HepG2 (cell line): ENCODE measurements around the gene PLAAT3. TPM values are rescaled to one million over a fixed set of nuclear protein-coding genes. Genes with fewer than 3 reads are reported as not detected.

Experiments used
- ATAC-seq: fragments of 200-7000 bp; cut with Tn5 transposase; 3 replicates; pipeline ENCODE4 v1.9.1; 2020; ENCODE audit warnings: mild to moderate bottlenecking, moderate library complexity
- BruUV-seq: library from RNA; stranded (reverse); fragments of 400-500 nt; replicated peaks from 2 replicates; lab custom pipeline; 2021; lab: Mats Ljungman, UMichigan
- CTCF ChIA-PET: fragments of 300-600 bp; formaldehyde crosslinking; extraction: SDS; loops from one replicate; lab custom pipeline; 2021; ENCODE audit warnings: low total read pairs, inconsistent platforms, low intra/inter-chr PET ratio; lab: Yijun Ruan, JAX
- POLR2A ChIA-PET: fragments of 350-600 bp; sonication (Branson Sonifier 250); formaldehyde crosslinking; loops from one replicate; lab custom pipeline; 2020; ENCODE audit warnings: antibody characterized with exemption, inconsistent platforms; lab: Yijun Ruan, JAX
- DNase-seq: peaks from one replicate; pipeline ENCODE4 v3.0.0-alpha.2; 2015; ENCODE audit warnings: low spot score
- FAIRE-seq: peaks from 3 replicates; lab custom pipeline; 2011; peaks lifted over from hg19 to GRCh38; lab: Jason Lieb, UNC
- H2AFZ ChIP-seq: one replicate; pipeline ENCODE4 v1.6.1; 2011; ENCODE audit warnings: low read length, inconsistent platforms
- H3K27ac ChIP-seq: fragments of 300-600 bp; 3 replicates; pipeline ENCODE4 v1.8.0; 2011; ENCODE audit warnings: mixed run types, mild to moderate bottlenecking, mixed read lengths, low read length, inconsistent platforms; ENCODE audit not compliant: insufficient read depth; ENCODE audit errors: extremely low read length
- H3K27me3 ChIP-seq, 2 experiments: fragments of 200-600 bp in 1 of 2; 2 replicates in 1 of 2; 3 replicates in 1 of 2; pipeline versions ENCODE4 v1.6.0 to v1.8.0; 2011; ENCODE audit warnings: low read length in 2 of 2, mild to moderate bottlenecking in 2 of 2, moderate library complexity in 2 of 2, inconsistent platforms in 1 of 2; ENCODE audit not compliant: insufficient read depth in 2 of 2, control insufficient read depth in 1 of 2
- H3K36me3 ChIP-seq, 2 experiments: fragments of 200-600 bp in 1 of 2; replicated peaks in 1 of 2; 2 replicates in 1 of 2; 3 replicates in 1 of 2; pipeline versions ENCODE4 v1.5.1 to v1.8.0; 2011; ENCODE audit warnings: low read length in 2 of 2, inconsistent platforms in 1 of 2; ENCODE audit not compliant: insufficient read depth in 2 of 2, control insufficient read depth in 1 of 2
- H3K4me1 ChIP-seq: 2 replicates; pipeline ENCODE4 v1.5.1; 2012; ENCODE audit warnings: low read length, inconsistent platforms; ENCODE audit not compliant: insufficient read depth
- H3K4me2 ChIP-seq: 2 replicates; pipeline ENCODE4 v1.6.0; 2011; ENCODE audit warnings: low read depth, low read length, inconsistent platforms
- H3K4me3 ChIP-seq, 3 experiments: fragments of 200-600 bp in 1 of 3; sonication (generic), shearing (Covaris generic) in 1 of 3; replicated peaks in 1 of 3; 2 replicates each; pipeline ENCODE4 v1.5.1; 2011 to 2016; ENCODE audit warnings: low read length in 3 of 3, inconsistent platforms in 2 of 3, low read depth in 2 of 3, mild to moderate bottlenecking in 2 of 3, control low read depth in 1 of 3, mixed read lengths in 1 of 3; ENCODE audit not compliant: insufficient read depth in 1 of 3
- H3K79me2 ChIP-seq: one replicate; pipeline ENCODE4 v1.6.1; 2011; ENCODE audit warnings: low read length, inconsistent platforms; ENCODE audit not compliant: insufficient read depth
- H3K9ac ChIP-seq: 2 replicates; pipeline ENCODE4 v1.6.0; 2011; ENCODE audit warnings: mild to moderate bottlenecking, low read depth, low read length, inconsistent platforms; ENCODE audit not compliant: insufficient read depth
- H3K9me3 ChIP-seq: 2 replicates; pipeline ENCODE4 v1.5.1; 2012; ENCODE audit warnings: mild to moderate bottlenecking, low read length
- H4K20me1 ChIP-seq: 2 replicates; pipeline ENCODE4 v1.6.0; 2011; ENCODE audit warnings: inconsistent platforms, mild to moderate bottlenecking, low read length, moderate library complexity; ENCODE audit not compliant: insufficient read depth
- CTCF ChIP-seq: sonication (generic); formaldehyde crosslinking; IDR thresholded peaks from 2 replicates; pipeline ENCODE4 v1.5.0; 2020; ENCODE audit warnings: mild to moderate bottlenecking, missing genetic modification reagents, moderate library complexity
- E2F1 ChIP-seq: sonication (generic); formaldehyde crosslinking; IDR thresholded peaks from 2 replicates; pipeline ENCODE4 v1.5.0; 2020; ENCODE audit warnings: missing genetic modification reagents
- ELK4 ChIP-seq: sonication (generic); formaldehyde crosslinking; IDR thresholded peaks from 2 replicates; pipeline ENCODE4 v1.9.0; 2021; ENCODE audit warnings: missing genetic modification reagents, borderline replicate concordance
- IRF1 ChIP-seq: sonication (generic); formaldehyde crosslinking; IDR thresholded peaks from 2 replicates; pipeline ENCODE4 v1.4.0; 2020; ENCODE audit warnings: low read depth, mild to moderate bottlenecking, missing genetic modification reagents
- KMT2A ChIP-seq: sonication (generic); formaldehyde crosslinking; IDR thresholded peaks from 2 replicates; pipeline ENCODE4 v1.4.0; 2020; ENCODE audit warnings: missing genetic modification reagents
- NCOR1 ChIP-seq: fragments of 200-600 bp; sonication (generic); IDR thresholded peaks from 2 replicates; pipeline ENCODE4 v1.7.0; 2017; ENCODE audit warnings: antibody characterized with exemption, low read length, borderline replicate concordance
- TFDP2 ChIP-seq: sonication (generic); formaldehyde crosslinking; IDR thresholded peaks from 2 replicates; pipeline ENCODE4 v1.4.0; 2020; ENCODE audit warnings: missing genetic modification reagents
- TOPORS ChIP-seq: sonication (generic); formaldehyde crosslinking; IDR thresholded peaks from 2 replicates; pipeline ENCODE4 v1.8.0; 2023; ENCODE audit warnings: mild to moderate bottlenecking, missing genetic modification reagents
- ZBTB20 ChIP-seq: sonication (generic); formaldehyde crosslinking; IDR thresholded peaks from 2 replicates; pipeline ENCODE4 v1.8.1; 2023; ENCODE audit warnings: missing genetic modification reagents, low read depth, mild to moderate bottlenecking, borderline replicate concordance
- ZBTB26 ChIP-seq: IDR thresholded peaks from 2 replicates; pipeline ENCODE4 v1.6.1; 2016; ENCODE audit warnings: missing compliant biosample characterization, missing genetic modification reagents, borderline replicate concordance
- ZC3H13 ChIP-seq: sonication (generic); formaldehyde crosslinking; IDR thresholded peaks from 2 replicates; pipeline ENCODE4 v1.8.1; 2023; ENCODE audit warnings: mild to moderate bottlenecking, missing genetic modification reagents, moderate library complexity
- ZNF414 ChIP-seq: sonication (generic); formaldehyde crosslinking; IDR thresholded peaks from 2 replicates; pipeline ENCODE4 v1.5.0; 2020; ENCODE audit warnings: missing genetic modification reagents
- ZNF569 ChIP-seq: sonication (generic); formaldehyde crosslinking; IDR thresholded peaks from 2 replicates; pipeline ENCODE4 v1.5.0; 2020; ENCODE audit warnings: mild to moderate bottlenecking, missing genetic modification reagents, moderate library complexity, borderline replicate concordance
- ZNF75D ChIP-seq: sonication (generic); formaldehyde crosslinking; IDR thresholded peaks from 2 replicates; pipeline ENCODE4 v1.8.1; 2023; ENCODE audit warnings: missing genetic modification reagents, mild to moderate bottlenecking, borderline replicate concordance
- ZNF816 ChIP-seq: sonication (generic); formaldehyde crosslinking; IDR thresholded peaks from 2 replicates; pipeline ENCODE4 v1.8.0; 2022; ENCODE audit warnings: missing genetic modification reagents, mild to moderate bottlenecking, borderline replicate concordance
- WGBS: methylation state at CpG from one replicate; pipeline ENCODE4 v1.1.6; 2017; ENCODE audit warnings: low lambda C conversion rate; 5-methylcytosine and 5-hydroxymethylcytosine counted together
- in situ Hi-C: cut with HindIII; loops from 2 replicates; pipeline ENCODE4 v1.10.0; 2017; ENCODE audit warnings: low pct_unique_long_range_greater_than_20kb; ENCODE audit not compliant: extremely low pct_ligation_motif_present
- intact Hi-C: fragments of 100-400 bp; cut with micrococcal nuclease; formaldehyde crosslinking; loops from one replicate; pipeline ENCODE4 v1.10.0; 2022; ENCODE audit not compliant: unreplicated experiment
- polyA plus RNA-seq, 8 experiments: library from polyadenylated mRNA; depleted of rRNA in 3 of 8; stranded (reverse) in 7 of 8; unstranded in 1 of 8; fragments of >200 nt; fragmentation: Illumina TruSeq in 4 of 8; extraction: Trizol in 4 of 8; gene quantifications; 2 replicates each; pipeline versions ENCODE4 v1.2.1 to v1.2.3, GENCODE V29; 2011 to 2016; ENCODE audit warnings: low read depth in 4 of 8, missing spikeins in 1 of 8, mixed read lengths in 1 of 8; ENCODE audit not compliant: insufficient read depth in 1 of 8
- total RNA-seq, 5 experiments: library from RNA; depleted of rRNA; stranded (reverse); fragments of >200 nt; fragmentation: Illumina TruSeq; extraction: Trizol; gene quantifications; 2 replicates each; pipeline ENCODE4 v1.2.3, GENCODE V29; 2016; ENCODE audit warnings: low read depth in 1 of 5

Gene PLAAT3
- total and polyA plus RNA-seq, 2 of the 13 experiments (the other 11 are each of a cell fraction or from before 2014, with no cell fraction given), result 9.3 to 16.4 TPM

GRCh38 chr11:63535734-63536133, 78.5 kb downstream of the PLAAT3 start:
- ChIA-PET POLR2A (no interaction called here), CTCF (no interaction called here)
- 57% methylated on average over 1 of the region's 1 CpG for WGBS
- FAIRE-seq, result no peak
- in situ Hi-C loops, result no loop called here
- no peak for DNase-seq
- no TSS peak for BruUV-seq
- H3K27ac ChIP-seq, result no peak overlapping the region
- no peaks in the 10 kb centered on the region for H3K9me3 ChIP-seq
- peaks cover 0 to 17% of the 10 kb centered on the region in 2 experiments; a peak in 1 of 5 replicates for H3K27me3 ChIP-seq
- intact Hi-C loops, result no loop called here
- H4K20me1 ChIP-seq, result no peaks in the 10 kb centered on the region
- no peak overlapping the region for H3K4me3 ChIP-seq
- H3K79me2 ChIP-seq, result no peaks in the 10 kb centered on the region
- no peak overlapping the region for H2AFZ ChIP-seq
- no peak overlapping the region for H3K9ac ChIP-seq
- peaks cover 26% of the 10 kb centered on the region for H3K4me1 ChIP-seq
- H3K4me2 ChIP-seq, result no peak overlapping the region
- no peaks in the 10 kb centered on the region for H3K36me3 ChIP-seq
- ATAC-seq, result no peak
- TF ChIP-seq ZNF75D (CRISPR knock-in tag) (no peak), CTCF (no peak), ELK4 (CRISPR knock-in tag) (no peak), ZNF414 (CRISPR knock-in tag) (no peak), ZNF816 (CRISPR knock-in tag) (no peak), ZC3H13 (CRISPR knock-in tag) (no peak), KMT2A (CRISPR knock-in tag) (no peak), TOPORS (CRISPR knock-in tag) (no peak), ZBTB20 (no peak), ZNF569 (CRISPR knock-in tag) (no peak), IRF1 (CRISPR knock-in tag) (no peak), E2F1 (CRISPR knock-in tag) (no peak), TFDP2 (no peak), NCOR1 (no peak), ZBTB26 (no peak)
